DOHH2 (cell line): ENCODE results near the gene MEF2B.

Experiments used
- EZH2phosphoT487 ChIP-seq: fragments of 200-600 bp; sonication (generic); IDR thresholded peaks from 2 replicates; pipeline ENCODE4 v1.6.1; 2017; ENCODE audit warnings: borderline replicate concordance, mild to moderate bottlenecking, antibody characterized with exemption, low read length, moderate library complexity, mixed read lengths
- TF ChIP-seq, protein P1 (sequence below): fragments of 200-600 bp; sonication (generic); IDR thresholded peaks from one replicate; pipeline ENCODE4 v1.5.1; 2014; ENCODE audit warnings: antibody characterized with exemption, mild to moderate bottlenecking, low read depth, low read length; ENCODE audit not compliant: poor library complexity, severe bottlenecking

DNA sequence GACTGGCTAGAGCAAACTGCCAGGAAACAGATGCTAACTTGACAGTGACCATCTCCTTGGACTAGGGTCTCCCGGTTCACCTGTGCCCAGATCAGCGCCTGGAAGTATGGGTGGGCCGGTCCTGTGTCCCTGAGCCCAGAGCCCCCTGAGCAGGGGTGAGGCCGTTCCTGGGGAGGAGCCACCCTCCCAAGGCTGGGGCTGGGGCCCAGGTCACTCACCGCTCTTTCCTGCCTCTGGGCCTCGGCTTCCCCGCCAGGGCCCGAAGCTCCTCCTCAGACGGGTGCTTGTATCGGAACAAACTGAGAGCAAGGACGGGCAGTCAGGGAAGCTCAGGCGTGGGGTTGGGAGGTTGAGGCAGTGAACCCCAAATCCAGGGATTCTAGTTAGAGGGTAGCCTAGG lies 37.2 kb downstream of the MEF2B start:
- TF ChIP-seq, protein P1, sequence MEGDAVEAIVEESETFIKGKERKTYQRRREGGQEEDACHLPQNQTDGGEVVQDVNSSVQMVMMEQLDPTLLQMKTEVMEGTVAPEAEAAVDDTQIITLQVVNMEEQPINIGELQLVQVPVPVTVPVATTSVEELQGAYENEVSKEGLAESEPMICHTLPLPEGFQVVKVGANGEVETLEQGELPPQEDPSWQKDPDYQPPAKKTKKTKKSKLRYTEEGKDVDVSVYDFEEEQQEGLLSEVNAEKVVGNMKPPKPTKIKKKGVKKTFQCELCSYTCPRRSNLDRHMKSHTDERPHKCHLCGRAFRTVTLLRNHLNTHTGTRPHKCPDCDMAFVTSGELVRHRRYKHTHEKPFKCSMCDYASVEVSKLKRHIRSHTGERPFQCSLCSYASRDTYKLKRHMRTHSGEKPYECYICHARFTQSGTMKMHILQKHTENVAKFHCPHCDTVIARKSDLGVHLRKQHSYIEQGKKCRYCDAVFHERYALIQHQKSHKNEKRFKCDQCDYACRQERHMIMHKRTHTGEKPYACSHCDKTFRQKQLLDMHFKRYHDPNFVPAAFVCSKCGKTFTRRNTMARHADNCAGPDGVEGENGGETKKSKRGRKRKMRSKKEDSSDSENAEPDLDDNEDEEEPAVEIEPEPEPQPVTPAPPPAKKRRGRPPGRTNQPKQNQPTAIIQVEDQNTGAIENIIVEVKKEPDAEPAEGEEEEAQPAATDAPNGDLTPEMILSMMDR: no peak
- TF ChIP-seq EZH2phosphoT487: no peak
